H4 (cell line): ENCODE data around the gene TKTL1. TPM values are rescaled to one million over a fixed set of nuclear protein-coding genes. Genes with fewer than 3 reads are reported as not detected.
"Not testable (repeated sequence)": the region's sequence is repeated elsewhere in the genome, so short reads cannot be mapped to it uniquely, and the experiment has no call there.

ENCODE experiments used
- DNase-seq: peaks from one replicate; pipeline ENCODE4 v3.0.0-alpha.2; 2015; ENCODE audit warnings: low spot score
- total RNA-seq: library from RNA; depleted of rRNA; stranded (reverse); fragments of >200 nt; shearing (Covaris generic); gene quantifications from 2 replicates; pipeline ENCODE4 v1.2.3, GENCODE V29; 2014

Gene TKTL1
- total RNA-seq, 1 experiment from 2014 or later, result 2.1 TPM

GRCh38 chrX:154309041-154309775, 13.6 kb downstream of the TKTL1 start:
- no peak for DNase-seq

- DNase-seq, result no peak
Observed at GRCh38 chrX:154310616-154311536, 15.3 kb downstream of the TKTL1 start.

DNA sequence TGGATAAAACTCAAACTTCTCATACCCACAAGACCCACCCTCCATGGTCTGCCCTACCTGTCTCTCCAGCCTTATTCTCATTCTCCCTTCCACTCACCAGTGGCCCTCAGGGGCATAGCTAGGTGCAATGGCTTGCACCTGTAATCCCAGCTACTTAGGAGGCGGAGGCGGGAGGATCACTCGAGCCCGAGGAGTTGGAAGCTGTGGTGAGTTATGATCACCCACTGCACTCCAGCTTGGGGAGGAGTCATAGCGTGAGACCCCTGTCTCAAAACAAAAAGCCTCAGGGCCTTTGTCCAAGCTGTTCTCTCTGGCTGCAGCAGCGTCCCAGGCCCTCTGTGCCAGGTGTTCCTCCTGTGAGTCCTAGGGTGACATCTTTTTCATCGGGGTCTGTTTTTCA, 16.5 kb downstream of the TKTL1 start:
- DNase-seq, result no peak

DNA sequence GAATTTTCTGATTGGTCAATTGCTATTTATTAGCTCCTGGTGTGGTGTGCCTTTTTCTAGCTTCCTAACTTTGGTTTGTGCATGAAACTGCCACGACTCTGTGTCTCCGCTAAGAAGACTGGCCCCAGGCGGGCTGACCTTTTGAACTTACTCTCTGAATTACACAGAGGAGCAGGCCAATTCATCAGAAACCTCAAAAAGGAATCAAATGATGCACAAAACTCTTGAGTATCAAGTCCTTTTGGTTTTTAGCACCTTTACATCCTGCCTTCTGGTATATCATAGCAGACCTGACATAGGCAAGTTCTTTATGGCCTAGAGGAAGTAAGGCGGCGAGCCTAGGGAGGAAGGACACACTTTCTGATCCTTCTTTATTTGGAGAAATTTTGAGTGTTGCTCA, 17.6 kb downstream of the TKTL1 start:
- DNase-seq, result no peak

GRCh38 chrX:154315416-154315815, 19.8 kb downstream of the TKTL1 start:
- no peak for DNase-seq

GRCh38 chrX:154317391-154317995, 21.9 kb downstream of the TKTL1 start:
- no peak for DNase-seq

GRCh38 chrX:154320406-154320805, 24.8 kb downstream of the TKTL1 start:
- DNase-seq, result no peak

- DNase-seq, result no peak
Observed at GRCh38 chrX:154321152-154321551, 25.6 kb downstream of the TKTL1 start.

GRCh38 chrX:154321594-154321993, 26.0 kb downstream of the TKTL1 start:
- DNase-seq, result no peak

DNA sequence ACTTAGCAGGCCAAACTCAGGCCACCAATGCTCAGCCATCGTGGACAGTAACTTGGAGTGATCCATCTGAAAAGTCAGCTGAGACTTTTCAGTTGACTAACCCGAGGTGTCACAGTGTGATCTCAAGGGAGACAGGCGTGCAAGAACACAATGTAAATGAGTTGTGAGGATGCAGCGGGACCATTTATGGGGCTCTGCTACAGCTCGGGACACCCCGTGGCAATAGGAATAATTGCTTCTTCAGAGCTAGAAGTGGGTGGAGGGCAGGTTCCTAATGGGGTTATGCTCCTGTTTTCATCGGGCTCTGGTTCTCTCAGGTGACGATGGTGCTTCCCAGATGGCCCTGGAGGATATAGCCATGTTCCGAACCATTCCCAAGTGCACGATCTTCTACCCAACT, 27.3 kb downstream of the TKTL1 start:
- no peak for DNase-seq

DNA sequence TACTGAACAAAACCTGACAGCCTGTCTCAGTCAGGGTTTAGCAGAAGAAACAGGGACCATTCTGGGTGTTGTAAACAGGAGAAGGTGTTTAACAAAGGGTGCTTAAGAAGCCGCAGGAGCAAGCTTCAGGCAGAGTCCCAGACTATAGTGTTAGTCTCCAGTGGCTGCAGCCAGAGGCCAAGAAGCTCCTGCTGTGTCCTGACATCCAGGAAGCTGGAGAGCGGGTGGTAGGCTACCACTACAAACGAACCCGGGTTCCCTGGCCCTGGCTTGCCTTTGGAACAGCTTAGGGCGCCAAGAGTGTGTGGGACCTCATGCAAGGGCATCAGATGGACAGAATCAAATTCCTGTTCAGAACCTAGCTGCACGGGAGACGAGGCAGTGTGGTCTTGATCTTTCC, 27.9 kb downstream of the TKTL1 start:
- DNase-seq, result no peak

- DNase-seq, result peak; percentile 50
Observed at GRCh38 chrX:154325541-154325940, 29.9 kb downstream of the TKTL1 start.

DNA sequence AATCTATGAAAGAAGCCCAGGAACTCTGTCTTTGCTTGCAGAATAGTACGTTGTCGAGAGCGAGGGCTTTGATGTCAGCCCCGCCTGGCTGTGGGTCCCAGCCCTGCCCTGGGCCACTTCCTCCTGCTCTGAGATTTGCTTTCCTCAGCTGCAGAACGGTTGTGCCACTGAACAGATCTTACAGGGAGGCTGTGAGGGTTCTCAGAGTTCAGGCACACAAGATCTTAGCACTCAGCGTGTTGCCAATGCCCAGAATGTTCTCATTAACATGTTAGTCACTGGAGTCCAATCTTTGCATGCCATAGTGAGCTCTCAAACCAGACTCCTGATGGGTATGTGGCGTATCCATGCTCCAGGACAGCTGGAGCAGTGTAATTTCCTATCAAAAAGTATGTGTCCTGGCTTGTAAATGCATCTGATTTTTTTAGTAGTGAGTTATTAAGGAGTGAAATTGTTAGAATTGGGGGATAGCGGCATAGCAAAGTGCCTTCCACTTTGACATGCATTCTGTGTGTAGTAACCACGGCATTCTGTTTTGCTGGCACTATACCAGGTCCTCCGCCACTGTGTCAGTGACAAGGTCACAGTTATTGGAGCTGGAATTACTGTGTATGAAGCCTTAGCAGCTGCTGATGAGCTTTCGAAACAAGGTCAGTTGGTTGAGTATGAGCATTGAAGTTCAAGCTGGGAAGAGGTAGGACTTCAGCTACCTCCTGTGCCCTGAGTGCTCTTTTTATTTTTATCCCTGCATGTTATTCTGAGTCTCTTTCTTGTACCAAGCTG, 31.6 kb downstream of the TKTL1 start:
- DNase-seq, result no peak

- no peak for DNase-seq
Observed at GRCh38 chrX:154328646-154329045, 33.1 kb downstream of the TKTL1 start.

GRCh38 chrX:154329294-154329693, 33.7 kb downstream of the TKTL1 start:
- DNase-seq, result no peak

DNA sequence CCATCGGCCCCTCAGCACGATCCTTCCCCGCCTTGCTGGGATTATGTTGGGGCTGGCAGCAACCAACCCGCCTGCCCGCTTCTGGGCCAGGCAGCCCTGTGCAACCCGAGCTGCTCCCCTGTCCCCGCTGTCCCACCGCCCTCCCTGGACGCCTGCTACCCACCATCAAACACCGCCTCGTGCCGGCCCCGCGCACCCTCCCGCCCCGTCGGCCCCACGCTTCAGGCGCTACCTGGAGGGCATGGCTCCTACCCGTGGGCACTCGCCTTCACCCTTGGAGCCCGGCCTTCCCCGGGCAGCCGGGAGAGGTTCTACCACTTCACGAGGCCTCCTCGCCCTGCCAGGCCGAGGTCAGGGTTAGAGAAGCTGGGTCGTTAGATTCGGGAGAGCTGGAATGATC, 37.0 kb downstream of the TKTL1 start:
- DNase-seq, result no peak

DNA sequence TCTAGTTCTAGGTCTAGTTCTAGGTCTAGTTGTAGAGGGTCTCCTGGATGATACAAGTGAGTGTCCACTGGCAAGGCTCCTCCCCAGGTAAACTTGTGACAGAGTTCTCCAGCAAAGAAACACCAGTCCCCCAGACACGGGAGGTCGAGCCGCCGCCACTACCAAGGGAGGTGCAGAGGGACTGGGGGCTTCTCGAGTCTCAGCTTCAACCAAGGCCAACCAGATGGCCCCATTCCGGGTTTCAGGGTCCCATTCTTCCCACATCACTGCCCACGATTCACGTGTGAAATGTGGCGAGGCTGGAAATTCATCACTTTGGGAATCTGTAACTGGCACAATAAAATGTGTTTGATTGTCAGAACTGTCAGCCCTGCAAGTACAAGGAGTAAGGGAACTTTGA, 37.5 kb downstream of the TKTL1 start:
- DNase-seq, result no peak

DNA sequence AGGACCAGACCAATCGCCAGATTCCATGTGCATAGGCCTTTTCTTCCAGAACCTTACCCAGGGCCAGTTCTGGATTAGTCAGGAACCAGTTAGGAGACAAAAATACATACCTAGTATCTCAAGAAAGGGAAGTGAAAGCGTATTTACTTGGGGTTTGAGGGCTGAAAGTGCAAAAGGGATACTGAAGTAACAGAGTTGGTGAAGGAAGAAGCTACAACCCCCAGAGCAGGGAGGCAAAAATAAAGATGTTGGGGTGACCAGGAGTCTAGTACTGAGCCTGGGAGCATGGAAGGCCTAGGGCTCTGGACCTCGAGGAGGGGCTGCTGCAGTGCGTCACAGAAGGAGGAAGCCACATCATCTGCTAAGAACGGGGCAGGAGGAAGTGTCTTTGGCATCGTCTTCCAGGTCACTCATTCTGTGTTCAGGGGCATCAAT, 38.3 kb downstream of the TKTL1 start:
- no peak for DNase-seq

GRCh38 chrX:154334496-154334895, 38.9 kb downstream of the TKTL1 start:
- DNase-seq, result no peak

GRCh38 chrX:154341399-154342298, 46.1 kb downstream of the TKTL1 start:
- DNase-seq, result not testable (repeated sequence)

DNA sequence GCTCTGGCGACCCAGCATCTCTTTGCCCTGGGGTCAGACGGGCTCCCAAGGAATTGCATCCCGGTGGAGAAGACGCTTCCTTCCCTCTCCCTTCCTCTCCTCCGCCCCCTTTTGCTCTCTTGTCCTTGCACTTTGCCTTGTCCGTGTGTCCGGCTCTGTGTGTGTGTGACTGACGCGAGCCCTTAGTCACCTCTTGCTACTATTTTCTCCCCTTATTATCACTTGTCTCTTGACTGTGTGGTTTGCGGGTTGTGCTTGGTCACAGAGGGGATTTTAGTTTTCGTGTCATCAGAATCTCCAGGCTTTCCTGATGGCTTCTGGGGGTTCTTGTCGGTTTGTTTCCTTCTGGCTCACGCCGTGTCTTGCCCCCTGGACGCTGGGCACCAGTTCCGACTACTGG, 47.5 kb downstream of the TKTL1 start:
- DNase-seq, result not testable (repeated sequence)
